PC-9 (cell line): ENCODE data around the gene NUP107. TPM values are rescaled to one million over a fixed set of nuclear protein-coding genes. Genes with fewer than 3 reads are reported as not detected.

Experiments used
- BruUV-seq: library from RNA; stranded (reverse); fragments of 400-500 nt; replicated peaks from 2 replicates; lab custom pipeline; 2021; lab: Mats Ljungman, UMichigan
- CTCF ChIA-PET: fragments of 300-600 bp; sonication (Branson Sonifier 250); formaldehyde crosslinking; loops from one replicate; lab custom pipeline; 2022; ENCODE audit warnings: antibody characterized with exemption; lab: Charles Lee
- POLR2A ChIA-PET: fragments of 300-600 bp; sonication (Branson Sonifier 250); formaldehyde crosslinking; loops from one replicate; lab custom pipeline; 2022; ENCODE audit warnings: antibody characterized with exemption; ENCODE audit not compliant: unreplicated experiment; lab: Charles Lee
- DNase-seq, 2 experiments: peaks; one replicate each; pipeline versions ENCODE4 v3.0.0 to v3.0.0-alpha.2; 2015 to 2022; ENCODE audit warnings: mixed read lengths in 1 of 2
- H2AFZ ChIP-seq: fragments of 200-600 bp; sonication (generic); 2 replicates; pipeline ENCODE4 v1.8.1; 2017; ENCODE audit warnings: antibody characterized with exemption
- H3F3A ChIP-seq: fragments of 200-600 bp; sonication (generic); 2 replicates; pipeline ENCODE4 v1.8.1; 2017; ENCODE audit warnings: antibody characterized with exemption, mild to moderate bottlenecking, low read depth; ENCODE audit not compliant: insufficient read depth
- H3K27ac ChIP-seq: fragments of 200-600 bp; sonication (generic); 2 replicates; pipeline ENCODE4 v1.6.1; 2016; ENCODE audit warnings: mixed run types
- H3K27me3 ChIP-seq: fragments of 200-600 bp; sonication (generic); 2 replicates; pipeline ENCODE4 v1.6.1; 2016; ENCODE audit warnings: low read depth, mixed run types; ENCODE audit not compliant: insufficient read depth
- H3K36me3 ChIP-seq: fragments of 200-600 bp; sonication (generic); 2 replicates; pipeline ENCODE4 v1.6.1; 2016; ENCODE audit warnings: low read depth, mixed run types
- H3K4me1 ChIP-seq: fragments of 200-600 bp; sonication (generic); replicated peaks from 2 replicates; pipeline ENCODE4 v1.6.1; 2016; ENCODE audit warnings: mixed run types; ENCODE audit not compliant: insufficient read depth
- H3K4me2 ChIP-seq: fragments of 200-600 bp; sonication (generic); 2 replicates; pipeline ENCODE4 v1.6.1; 2017; ENCODE audit warnings: mixed run types
- H3K4me3 ChIP-seq: fragments of 200-600 bp; sonication (generic); 2 replicates; pipeline ENCODE4 v1.6.1; 2016; ENCODE audit warnings: mixed run types
- H3K79me2 ChIP-seq: fragments of 200-600 bp; sonication (generic); 2 replicates; pipeline ENCODE4 v1.6.1; 2017; ENCODE audit warnings: low read depth, mixed run types
- H3K9me2 ChIP-seq: fragments of 200-600 bp; sonication (generic); 2 replicates; pipeline ENCODE4 v1.8.1; 2017; ENCODE audit warnings: mild to moderate bottlenecking; ENCODE audit not compliant: insufficient read depth
- H3K9me3 ChIP-seq: fragments of 200-600 bp; sonication (generic); 2 replicates; pipeline ENCODE4 v1.8.1; 2016; ENCODE audit warnings: low read depth; ENCODE audit not compliant: insufficient read depth
- H4K20me1 ChIP-seq: fragments of 200-600 bp; sonication (generic); 2 replicates; pipeline ENCODE4 v1.8.1; 2017; ENCODE audit not compliant: insufficient read depth
- CTCF ChIP-seq: fragments of 200-600 bp; sonication (generic); conservative IDR thresholded peaks from 2 replicates; pipeline ENCODE4 v1.6.1; 2017; ENCODE audit warnings: mixed run types, antibody characterized with exemption, mild to moderate bottlenecking, moderate library complexity
- EZH2 ChIP-seq: fragments of 200-600 bp; sonication (generic); IDR thresholded peaks from 2 replicates; pipeline ENCODE4 v1.8.0; 2017; ENCODE audit warnings: antibody characterized with exemption, low read depth
- intact Hi-C: fragments of 100-400 bp; cut with micrococcal nuclease; formaldehyde crosslinking; loops from one replicate; pipeline ENCODE4 v1.10.0; 2022; ENCODE audit not compliant: unreplicated experiment
- total RNA-seq: library from RNA; stranded (reverse); gene quantifications from 2 replicates; pipeline ENCODE4 v1.2.3, GENCODE V29; 2021

The NUP107 gene
- total RNA-seq, 1 experiment from 2014 or later, result 84.9 TPM

- ChIA-PET POLR2A (no interaction called here), CTCF (no interaction called here)
- Histone ChIP-seq H3K4me3 (no peak overlapping the region), H3K9me3 (no peaks in the 10 kb centered on the region), H3K27me3 (no peaks in the 10 kb centered on the region), H3K27ac (no peak overlapping the region), H3K4me1 (peaks cover 13% of the 10 kb centered on the region), H3K79me2 (peaks cover 82% of the 10 kb centered on the region), H3K36me3 (0 out of 2 replicates have a peak, but pooled peaks cover 4% of the 10 kb centered on the region), H2AFZ (no peak overlapping the region), H4K20me1 (peaks cover 77% of the 10 kb centered on the region), H3K9me2 (no peaks in the 10 kb centered on the region), H3K4me2 (no peak overlapping the region), H3F3A (peaks cover 9% of the 10 kb centered on the region)
- BruUV-seq, result no TSS peak
- no peak for DNase-seq
- TF ChIP-seq CTCF, result no peak
- intact Hi-C loops, result no loop called here
These were observed 47.9 kb upstream of the NUP107 start for GRCh38 chr12:68638721-68639395.

- Histone ChIP-seq H3K79me2 (peaks cover 77% of the 10 kb centered on the region), H3K4me2 (no peak overlapping the region), H3K9me2 (no peaks in the 10 kb centered on the region), H3K27ac (no peak overlapping the region), H3K4me1 (peaks cover 13% of the 10 kb centered on the region), H3K27me3 (no peaks in the 10 kb centered on the region), H3K4me3 (no peak overlapping the region), H3K9me3 (no peaks in the 10 kb centered on the region), H3F3A (peaks cover 12% of the 10 kb centered on the region), H2AFZ (no peak overlapping the region), H3K36me3 (0 out of 2 replicates have a peak, but pooled peaks cover 4% of the 10 kb centered on the region), H4K20me1 (peaks cover 78% of the 10 kb centered on the region)
- no TSS peak for BruUV-seq
- POLR2A ChIA-PET, result no interaction called here
- CTCF ChIA-PET, result no interaction called here
- no peak for TF ChIP-seq EZH2
- no peak for TF ChIP-seq CTCF
- intact Hi-C loops, result no loop called here
- no peak for DNase-seq
These were observed 47.4 kb upstream of the NUP107 start for GRCh38 chr12:68639396-68639767.

- TF ChIP-seq CTCF (no peak), EZH2 (no peak)
- Histone ChIP-seq H3K36me3 (0 out of 2 replicates have a peak, but pooled peaks cover 4% of the 10 kb centered on the region), H3K4me2 (no peak overlapping the region), H2AFZ (no peak overlapping the region), H3K27me3 (no peaks in the 10 kb centered on the region), H3K9me2 (no peaks in the 10 kb centered on the region), H3K4me3 (no peak overlapping the region), H3K79me2 (peaks cover 69% of the 10 kb centered on the region), H3K9me3 (no peaks in the 10 kb centered on the region), H4K20me1 (peaks cover 80% of the 10 kb centered on the region), H3K4me1 (peaks cover 6% of the 10 kb centered on the region), H3F3A (peaks cover 5% of the 10 kb centered on the region), H3K27ac (no peak overlapping the region)
- POLR2A ChIA-PET, result no interaction called here
- intact Hi-C loops, result no loop called here
- CTCF ChIA-PET, result no interaction called here
- no TSS peak for BruUV-seq
- no peak for DNase-seq
These were observed 45.6 kb upstream of the NUP107 start for GRCh38 chr12:68641138-68641537.
